GM23338 (cell line): Measurements from ENCODE around the gene ANKRD13B. TPM values are rescaled to one million over a fixed set of nuclear protein-coding genes. Genes with fewer than 3 reads are reported as not detected.

Experiments
- ATAC-seq: fragments of 200-7000 bp; cut with Tn5 transposase; 3 replicates; pipeline ENCODE4 v1.9.1; 2020
- DNase-seq: peaks from one replicate; pipeline ENCODE4 v3.0.0-alpha.2; 2015; ENCODE audit warnings: low spot score
- H2AFZ ChIP-seq: fragments of 200-600 bp; sonication (generic); 2 replicates; pipeline ENCODE4 v1.8.0; 2016; ENCODE audit warnings: antibody characterized with exemption, mild to moderate bottlenecking, moderate library complexity
- H3F3A ChIP-seq: fragments of 200-600 bp; sonication (generic); replicated peaks from 2 replicates; pipeline ENCODE4 v1.8.0; 2017; ENCODE audit warnings: antibody characterized with exemption, mixed run types, low read depth
- H3K27ac ChIP-seq: fragments of 200-600 bp; sonication (generic); 2 replicates; pipeline ENCODE4 v1.6.1; 2016; ENCODE audit warnings: low read depth
- H3K27me3 ChIP-seq: fragments of 200-600 bp; sonication (generic); 2 replicates; pipeline ENCODE4 v1.8.0; 2016; ENCODE audit warnings: mild to moderate bottlenecking, mixed run types, moderate library complexity; ENCODE audit not compliant: insufficient read depth
- H3K36me3 ChIP-seq: fragments of 200-600 bp; sonication (generic); 2 replicates; pipeline ENCODE4 v1.8.0; 2016; ENCODE audit warnings: mild to moderate bottlenecking; ENCODE audit not compliant: insufficient read depth
- H3K4me1 ChIP-seq: fragments of 200-600 bp; sonication (generic); 2 replicates; pipeline ENCODE4 v1.8.0; 2016; ENCODE audit warnings: mild to moderate bottlenecking, moderate library complexity; ENCODE audit not compliant: insufficient read depth
- H3K4me2 ChIP-seq: fragments of 200-600 bp; sonication (generic); 2 replicates; pipeline ENCODE4 v1.7.1; 2017; ENCODE audit warnings: mixed run types
- H3K4me3 ChIP-seq: fragments of 200-600 bp; sonication (generic); 2 replicates; pipeline ENCODE4 v1.6.1; 2016; ENCODE audit warnings: mixed run types
- H3K79me2 ChIP-seq: fragments of 200-600 bp; sonication (generic); replicated peaks from 2 replicates; pipeline ENCODE4 v1.8.0; 2017; ENCODE audit warnings: mild to moderate bottlenecking; ENCODE audit not compliant: insufficient read depth
- H3K9me2 ChIP-seq: fragments of 200-600 bp; sonication (generic); 2 replicates; pipeline ENCODE4 v1.8.0; 2017; ENCODE audit not compliant: insufficient read depth
- H4K20me1 ChIP-seq: fragments of 200-600 bp; sonication (generic); replicated peaks from 2 replicates; pipeline ENCODE4 v1.8.0; 2017; ENCODE audit warnings: mild to moderate bottlenecking; ENCODE audit not compliant: insufficient read depth
- H3K27ac Mint-ChIP-seq: 2 replicates; pipeline ENCODE4 v1.8.0; 2020; ENCODE audit warnings: inconsistent platforms, mild to moderate bottlenecking, moderate library complexity, mixed read lengths
- H3K27me3 Mint-ChIP-seq: 3 replicates; pipeline ENCODE4 v1.8.0; 2022; ENCODE audit warnings: low read depth, mild to moderate bottlenecking, moderate library complexity, mixed read lengths, inconsistent platforms; ENCODE audit not compliant: insufficient read depth, poor library complexity
- H3K36me3 Mint-ChIP-seq: 3 replicates; pipeline ENCODE4 v1.8.0; 2021; ENCODE audit warnings: low read depth, mild to moderate bottlenecking, inconsistent platforms, moderate library complexity, mixed read lengths
- H3K4me1 Mint-ChIP-seq: 3 replicates; pipeline ENCODE4 v1.8.0; 2020; ENCODE audit warnings: mild to moderate bottlenecking, inconsistent platforms, mixed read lengths
- H3K4me3 Mint-ChIP-seq: 3 replicates; pipeline ENCODE4 v1.8.0; 2021; ENCODE audit warnings: moderate library complexity, mild to moderate bottlenecking, inconsistent platforms, mixed read lengths
- H3K9me3 Mint-ChIP-seq: 3 replicates; pipeline ENCODE4 v1.8.0; 2020; ENCODE audit warnings: moderate library complexity, mild to moderate bottlenecking, inconsistent platforms, mixed read lengths
- EZH2 ChIP-seq: fragments of 200-600 bp; sonication (generic); IDR thresholded peaks from one replicate; pipeline ENCODE4 v1.8.0; 2017; ENCODE audit warnings: antibody characterized with exemption, mild to moderate bottlenecking, low read depth; ENCODE audit not compliant: unreplicated experiment
- EZH2phosphoT487 ChIP-seq: fragments of 200-600 bp; sonication (generic); IDR thresholded peaks from one replicate; pipeline ENCODE4 v1.8.1; 2018; ENCODE audit warnings: antibody characterized with exemption; ENCODE audit not compliant: unreplicated experiment
- JUNB ChIP-seq: IDR thresholded peaks from one replicate; pipeline ENCODE4 v1.6.1; 2016; ENCODE audit warnings: antibody characterized with exemption; ENCODE audit not compliant: unreplicated experiment
- POLR2AphosphoS5 ChIP-seq: IDR thresholded peaks from 2 replicates; pipeline ENCODE4 v1.6.1; 2016; ENCODE audit warnings: antibody characterized with exemption, low read depth
- STAT1 ChIP-seq: IDR thresholded peaks from one replicate; pipeline ENCODE4 v1.6.1; 2016; ENCODE audit warnings: antibody characterized with exemption; ENCODE audit not compliant: unreplicated experiment
- ZNF462 ChIP-seq: fragments of 250-450 bp; sonication (Bioruptor Pico); IDR thresholded peaks from 2 replicates; pipeline ENCODE4 v1.5.0; 2020; ENCODE audit warnings: mild to moderate bottlenecking, moderate library complexity
- polyA plus RNA-seq: library from polyadenylated mRNA; unstranded; fragments of >200 nt; fragmentation: Nextera tagmentation; extraction: Ambion mirVana; gene quantifications from 2 replicates; pipeline ENCODE4 v1.2.1, GENCODE V29; 2016
- total RNA-seq: library from RNA; depleted of rRNA; stranded (reverse); fragments of >200 nt; shearing (Covaris generic); gene quantifications from 2 replicates; pipeline ENCODE4 v1.2.3, GENCODE V29; 2014
- TF ChIP-seq, protein P1 (sequence below): IDR thresholded peaks from one replicate; pipeline ENCODE4 v1.6.1; 2018; ENCODE audit warnings: antibody characterized with exemption; ENCODE audit not compliant: unreplicated experiment
- TF ChIP-seq, protein P2 (sequence below), 2 experiments: fragments of 200-600 bp in 1 of 2; sonication (generic) in 1 of 2; conservative IDR thresholded peaks; 2 replicates each; pipeline versions ENCODE4 v1.5.1 to v1.6.1; 2016 to 2017; ENCODE audit warnings: antibody characterized with exemption in 2 of 2, low read depth in 2 of 2, mild to moderate bottlenecking in 2 of 2, moderate library complexity in 1 of 2

ANKRD13B gene
- total and polyA plus RNA-seq, 2 experiments from 2014 or later, result 8.2 to 57.4 TPM

- peaks cover 12% of the 10 kb centered on the region for H3K36me3 Mint-ChIP-seq
- H3K9me2 ChIP-seq, result no peaks in the 10 kb centered on the region
- H3K27me3 Mint-ChIP-seq, result peaks cover 29% of the 10 kb centered on the region
- H3K4me3 Mint-ChIP-seq, result peak overlapping the region; percentile 81; the same call in 2 of the 3 replicates
- no peak for ATAC-seq
- peaks cover 42% of the 10 kb centered on the region for H3K4me1 ChIP-seq
- H4K20me1 ChIP-seq, result peaks cover 17% of the 10 kb centered on the region
- no peak overlapping the region for H2AFZ ChIP-seq
- peaks cover 12% of the 10 kb centered on the region for H3K27me3 ChIP-seq
- peak overlapping the region; percentile 82; the same call in 1 of the 2 replicates for H3K4me3 ChIP-seq
- H3F3A ChIP-seq, result peaks cover 14% of the 10 kb centered on the region
- H3K4me2 ChIP-seq, result peak overlapping the region; percentile 99
- no peaks in the 10 kb centered on the region for H3K9me3 Mint-ChIP-seq
- H3K79me2 ChIP-seq, result peaks cover 44% of the 10 kb centered on the region
- no peak overlapping the region for H3K27ac Mint-ChIP-seq
- H3K27ac ChIP-seq, result no peak overlapping the region
- peaks cover 50% of the 10 kb centered on the region for H3K4me1 Mint-ChIP-seq
- no peak for DNase-seq
- H3K36me3 ChIP-seq, result no peaks in the 10 kb centered on the region
- TF ChIP-seq JUNB (no peak), STAT1 (no peak)
Observed at GRCh38 chr17:29587591-29587990, 5.3 kb upstream of the ANKRD13B start.

DNA sequence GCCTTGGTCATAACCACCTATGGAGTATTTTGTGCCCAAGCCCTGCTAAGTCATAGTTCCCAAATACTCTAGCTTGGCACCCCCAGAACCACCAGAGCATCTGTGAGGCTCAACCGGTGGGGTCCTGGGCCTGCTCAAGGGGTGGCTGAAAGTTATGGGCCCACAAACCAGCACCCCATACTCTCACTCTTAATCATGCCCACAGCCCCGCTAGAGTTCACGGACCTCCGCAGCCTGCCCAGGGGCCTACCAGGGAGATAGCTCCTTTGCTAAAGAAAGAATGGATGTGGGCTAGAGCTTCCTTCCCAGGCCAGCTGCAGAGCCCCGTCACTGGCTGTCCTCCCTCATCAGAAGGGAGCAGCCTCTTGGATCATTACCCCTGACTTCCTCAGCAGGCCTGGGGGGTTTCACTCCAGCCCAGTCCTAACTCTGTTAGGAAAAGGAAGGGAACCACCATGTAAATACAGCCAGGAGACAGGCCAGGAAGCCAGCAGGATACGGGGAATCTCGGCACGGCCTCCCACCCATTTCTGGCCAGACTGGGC, 4.8 kb upstream of the ANKRD13B start:
- no peak overlapping the region for H3K27ac ChIP-seq
- DNase-seq (no peak), ATAC-seq (no peak)
- no peak overlapping the region for H3K27ac Mint-ChIP-seq
- H3K4me3 Mint-ChIP-seq, result peak overlapping the region; percentile 81
- no peaks in the 10 kb centered on the region for H3K9me2 ChIP-seq
- H2AFZ ChIP-seq, result no peak overlapping the region
- H3F3A ChIP-seq, result peaks cover 17% of the 10 kb centered on the region
- peaks cover 12% of the 10 kb centered on the region for H3K27me3 ChIP-seq
- peaks cover 17% of the 10 kb centered on the region for H4K20me1 ChIP-seq
- peaks cover 44% of the 10 kb centered on the region for H3K79me2 ChIP-seq
- H3K4me1 ChIP-seq, result peaks cover 43% of the 10 kb centered on the region
- H3K4me1 Mint-ChIP-seq, result peaks cover 51% of the 10 kb centered on the region
- H3K4me3 ChIP-seq, result peak overlapping the region; percentile 82
- H3K36me3 Mint-ChIP-seq, result peaks cover 8% of the 10 kb centered on the region
- H3K36me3 ChIP-seq, result no peaks in the 10 kb centered on the region
- H3K4me2 ChIP-seq, result peak overlapping the region; percentile 99
- peaks cover 28% of the 10 kb centered on the region for H3K27me3 Mint-ChIP-seq
- no peaks in the 10 kb centered on the region for H3K9me3 Mint-ChIP-seq
- no peak for TF ChIP-seq EZH2
- TF ChIP-seq, protein P1, sequence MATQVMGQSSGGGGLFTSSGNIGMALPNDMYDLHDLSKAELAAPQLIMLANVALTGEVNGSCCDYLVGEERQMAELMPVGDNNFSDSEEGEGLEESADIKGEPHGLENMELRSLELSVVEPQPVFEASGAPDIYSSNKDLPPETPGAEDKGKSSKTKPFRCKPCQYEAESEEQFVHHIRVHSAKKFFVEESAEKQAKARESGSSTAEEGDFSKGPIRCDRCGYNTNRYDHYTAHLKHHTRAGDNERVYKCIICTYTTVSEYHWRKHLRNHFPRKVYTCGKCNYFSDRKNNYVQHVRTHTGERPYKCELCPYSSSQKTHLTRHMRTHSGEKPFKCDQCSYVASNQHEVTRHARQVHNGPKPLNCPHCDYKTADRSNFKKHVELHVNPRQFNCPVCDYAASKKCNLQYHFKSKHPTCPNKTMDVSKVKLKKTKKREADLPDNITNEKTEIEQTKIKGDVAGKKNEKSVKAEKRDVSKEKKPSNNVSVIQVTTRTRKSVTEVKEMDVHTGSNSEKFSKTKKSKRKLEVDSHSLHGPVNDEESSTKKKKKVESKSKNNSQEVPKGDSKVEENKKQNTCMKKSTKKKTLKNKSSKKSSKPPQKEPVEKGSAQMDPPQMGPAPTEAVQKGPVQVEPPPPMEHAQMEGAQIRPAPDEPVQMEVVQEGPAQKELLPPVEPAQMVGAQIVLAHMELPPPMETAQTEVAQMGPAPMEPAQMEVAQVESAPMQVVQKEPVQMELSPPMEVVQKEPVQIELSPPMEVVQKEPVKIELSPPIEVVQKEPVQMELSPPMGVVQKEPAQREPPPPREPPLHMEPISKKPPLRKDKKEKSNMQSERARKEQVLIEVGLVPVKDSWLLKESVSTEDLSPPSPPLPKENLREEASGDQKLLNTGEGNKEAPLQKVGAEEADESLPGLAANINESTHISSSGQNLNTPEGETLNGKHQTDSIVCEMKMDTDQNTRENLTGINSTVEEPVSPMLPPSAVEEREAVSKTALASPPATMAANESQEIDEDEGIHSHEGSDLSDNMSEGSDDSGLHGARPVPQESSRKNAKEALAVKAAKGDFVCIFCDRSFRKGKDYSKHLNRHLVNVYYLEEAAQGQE, result no peak
- TF ChIP-seq ZNF462, result no peak
- TF ChIP-seq, protein P2, sequence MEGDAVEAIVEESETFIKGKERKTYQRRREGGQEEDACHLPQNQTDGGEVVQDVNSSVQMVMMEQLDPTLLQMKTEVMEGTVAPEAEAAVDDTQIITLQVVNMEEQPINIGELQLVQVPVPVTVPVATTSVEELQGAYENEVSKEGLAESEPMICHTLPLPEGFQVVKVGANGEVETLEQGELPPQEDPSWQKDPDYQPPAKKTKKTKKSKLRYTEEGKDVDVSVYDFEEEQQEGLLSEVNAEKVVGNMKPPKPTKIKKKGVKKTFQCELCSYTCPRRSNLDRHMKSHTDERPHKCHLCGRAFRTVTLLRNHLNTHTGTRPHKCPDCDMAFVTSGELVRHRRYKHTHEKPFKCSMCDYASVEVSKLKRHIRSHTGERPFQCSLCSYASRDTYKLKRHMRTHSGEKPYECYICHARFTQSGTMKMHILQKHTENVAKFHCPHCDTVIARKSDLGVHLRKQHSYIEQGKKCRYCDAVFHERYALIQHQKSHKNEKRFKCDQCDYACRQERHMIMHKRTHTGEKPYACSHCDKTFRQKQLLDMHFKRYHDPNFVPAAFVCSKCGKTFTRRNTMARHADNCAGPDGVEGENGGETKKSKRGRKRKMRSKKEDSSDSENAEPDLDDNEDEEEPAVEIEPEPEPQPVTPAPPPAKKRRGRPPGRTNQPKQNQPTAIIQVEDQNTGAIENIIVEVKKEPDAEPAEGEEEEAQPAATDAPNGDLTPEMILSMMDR (conservative IDR thresholded peaks at IDR 0.05; ENCODE audit: low read depth in 2 of 2), result no peak
- TF ChIP-seq JUNB, result no peak
- no peak for TF ChIP-seq POLR2AphosphoS5
- TF ChIP-seq EZH2phosphoT487, result no peak
